ENCODE data around the gene SYT15.
"Not testable (repeated sequence)": the region's sequence is repeated elsewhere in the genome, so short reads cannot be mapped to it uniquely, and the experiment has no call there.

Gene SYT15

DNA sequence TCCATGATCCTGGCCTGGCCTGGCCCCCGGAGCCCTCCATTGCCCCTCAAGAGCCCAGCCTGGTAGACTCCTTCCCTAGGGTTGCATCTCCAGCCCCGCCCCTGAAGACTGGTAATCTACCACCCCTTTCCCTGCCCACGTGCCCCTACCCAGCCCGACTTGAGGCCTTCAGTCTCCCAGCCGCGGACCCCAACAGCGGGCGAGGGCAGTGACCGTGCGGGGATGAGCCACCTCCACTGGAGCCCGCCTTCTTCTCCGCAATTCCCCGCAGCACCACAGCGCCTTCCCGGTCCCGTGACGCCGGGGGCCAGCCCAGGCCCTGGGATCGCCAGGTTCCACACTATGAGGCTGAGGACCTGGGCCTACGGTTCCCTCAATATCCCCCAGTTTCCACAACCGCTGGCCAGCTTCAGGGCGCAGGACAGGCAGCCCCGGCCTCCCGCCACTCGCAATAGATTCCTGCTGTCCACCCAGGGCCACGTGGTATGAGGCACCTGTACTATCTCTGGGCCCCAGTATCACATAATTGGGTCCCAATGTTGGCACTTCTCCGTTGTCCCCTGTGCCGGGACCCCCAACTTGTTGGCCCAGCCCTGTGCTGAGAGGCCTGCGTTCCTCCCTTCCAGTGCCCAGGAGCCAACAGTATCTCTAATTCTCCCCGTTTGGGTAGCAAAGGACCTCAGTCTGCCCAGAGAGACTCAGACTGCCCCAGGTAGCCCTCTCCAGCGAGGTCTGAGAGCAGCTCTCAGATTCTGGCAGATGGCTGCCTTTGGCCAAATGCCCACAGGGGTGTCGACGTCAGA is 21.4 kb upstream of the SYT15 start:
- DNase-seq, result no peak

DNA sequence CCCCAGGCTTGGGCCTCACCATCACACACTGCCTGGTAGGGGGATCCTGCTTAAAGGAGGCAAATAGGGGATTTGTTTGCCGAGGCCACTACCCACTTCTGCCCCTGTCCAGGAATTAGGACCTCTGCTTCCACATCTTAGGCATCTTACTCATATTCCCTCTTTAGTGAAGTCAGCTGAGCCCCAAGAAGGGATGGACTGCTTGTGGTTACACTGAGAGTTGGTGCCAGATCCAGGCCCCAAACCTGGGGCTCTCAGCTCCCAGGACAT is 20.9 kb upstream of the SYT15 start:
- no peak for DNase-seq

DNA sequence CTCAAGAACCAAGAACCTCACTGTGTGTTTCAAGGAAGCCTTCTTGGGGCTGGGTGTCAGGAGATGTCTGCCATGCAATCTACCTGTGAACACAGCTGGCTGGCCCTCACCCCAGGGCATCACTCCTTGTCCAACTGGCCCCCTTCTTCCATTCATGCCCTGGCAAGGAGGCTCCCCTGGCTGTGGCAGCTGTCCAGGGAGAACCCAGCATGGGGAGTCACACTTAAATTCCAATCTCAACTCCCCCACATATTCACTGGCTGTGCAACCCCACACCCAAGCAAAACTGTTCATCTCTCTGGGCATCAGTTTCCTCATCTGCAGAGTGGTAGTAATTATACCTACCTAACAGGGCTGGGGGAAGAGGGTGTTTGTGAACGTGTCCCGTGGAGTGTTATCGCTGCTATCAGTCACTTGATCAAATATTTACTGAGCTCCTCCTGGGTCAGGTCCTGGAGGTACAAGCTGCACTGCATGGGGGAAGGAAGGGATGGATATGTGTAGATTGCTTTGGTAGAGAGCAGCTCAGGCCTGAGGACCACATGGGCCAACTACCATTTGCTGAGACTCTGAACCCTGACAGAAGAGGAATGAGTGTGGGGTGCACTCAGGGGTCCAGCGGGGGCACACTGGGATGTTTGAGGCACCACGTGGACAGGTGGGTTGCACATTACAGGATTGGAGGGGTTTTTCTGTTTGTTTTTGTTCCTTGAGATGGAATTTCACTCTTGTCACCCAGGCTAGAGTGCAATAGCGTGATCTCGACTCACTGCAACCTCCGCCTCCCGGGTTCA is 20.3 kb upstream of the SYT15 start:
- no peak for DNase-seq

DNA sequence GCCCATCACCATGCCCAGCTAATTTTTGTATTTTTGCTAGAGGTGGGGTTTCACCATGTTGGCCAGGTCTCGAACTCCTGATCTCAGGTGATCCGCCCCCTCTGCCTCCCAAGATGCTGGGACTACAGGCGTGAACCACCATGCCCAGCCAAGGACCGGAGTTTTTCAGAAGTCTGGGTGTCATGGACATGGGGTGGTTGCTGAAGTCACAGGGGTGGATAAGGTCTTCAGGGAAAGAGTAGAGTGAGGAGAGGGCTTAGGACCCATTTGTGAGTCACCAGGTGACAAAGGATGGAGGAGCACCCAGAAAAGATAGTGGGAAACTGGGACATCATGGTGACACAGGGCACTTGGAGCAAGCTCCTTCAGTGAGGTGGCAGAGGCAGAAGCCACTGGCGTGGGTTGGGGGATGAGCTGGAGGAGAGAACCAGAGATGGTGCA is 19.7 kb upstream of the SYT15 start:
- no peak for DNase-seq

DNA sequence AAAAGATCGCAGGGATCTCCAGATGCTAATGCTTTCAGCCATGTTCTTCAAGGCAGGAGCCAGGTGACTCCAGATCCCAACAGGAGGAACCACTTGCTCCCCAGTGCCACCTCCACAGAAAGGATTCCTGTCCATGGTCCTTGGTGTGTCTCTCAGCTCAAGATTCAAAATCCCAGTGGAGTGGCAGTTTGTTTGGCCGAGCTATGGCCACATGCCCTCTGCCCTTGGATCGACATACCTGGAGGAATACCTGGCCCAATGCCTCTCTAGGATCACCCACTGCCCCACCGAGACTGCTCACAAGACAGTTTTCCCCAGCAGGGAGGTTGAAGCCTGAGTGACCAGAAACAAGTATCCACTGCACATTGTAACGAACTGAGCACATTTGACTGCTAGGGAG is 18.5 kb upstream of the SYT15 start:
- DNase-seq, result no peak

DNA sequence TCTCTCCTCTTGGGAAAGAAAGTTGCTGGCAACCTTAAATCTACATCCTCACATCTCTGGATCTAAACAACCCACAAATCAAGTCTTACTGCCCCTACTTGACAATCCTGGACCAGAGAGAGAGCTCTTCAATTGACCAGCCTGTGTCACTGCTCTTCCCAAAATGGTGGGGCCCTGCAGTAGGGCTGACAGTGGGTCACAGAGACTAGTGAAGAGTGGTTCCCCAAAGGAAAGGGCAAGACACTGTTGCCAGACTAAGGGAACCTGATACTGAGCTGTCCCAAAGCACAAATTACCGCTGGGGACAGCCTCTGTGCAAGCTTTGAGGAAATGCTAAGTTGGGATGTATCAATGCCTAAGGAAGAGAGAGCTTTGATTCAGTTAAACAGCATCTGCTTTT is 18.0 kb upstream of the SYT15 start:
- DNase-seq, result no peak

DNA sequence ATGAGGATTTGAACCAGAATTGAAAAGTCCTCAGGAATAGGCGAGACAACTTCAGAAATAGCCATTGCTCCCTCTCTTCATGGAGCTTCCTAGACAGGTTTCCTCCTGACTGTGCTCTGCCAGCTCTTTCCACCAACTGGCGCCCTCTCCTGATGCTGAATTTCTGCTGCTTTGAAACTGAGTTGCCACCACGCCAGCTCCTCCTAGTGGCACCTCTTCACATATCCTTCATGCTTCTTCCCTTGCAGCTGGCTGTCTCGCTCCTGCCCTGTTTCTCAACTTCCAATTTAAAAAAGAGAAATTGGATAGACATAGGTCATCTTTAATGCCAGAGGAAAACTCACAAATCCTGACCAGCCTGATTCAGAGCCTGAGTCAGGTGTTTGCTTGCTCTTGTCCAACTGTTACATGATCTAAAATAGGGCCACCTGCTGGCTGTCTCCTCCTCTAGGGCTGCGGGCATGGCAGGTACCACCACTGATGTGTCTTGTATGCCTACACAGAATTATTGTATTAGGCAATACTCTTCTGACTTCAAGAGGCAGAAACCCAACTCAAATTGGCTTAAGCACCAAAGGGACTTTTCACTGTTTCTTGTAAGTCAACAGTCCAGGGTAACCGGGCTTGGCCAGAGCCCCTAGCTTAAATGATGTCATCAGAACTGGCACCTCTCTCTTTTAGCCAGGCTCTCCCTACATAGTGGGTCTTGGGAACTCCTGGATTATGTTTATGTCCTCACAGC is 13.2 kb upstream of the SYT15 start:
- DNase-seq, result peak; percentile 40 to 42

DNA sequence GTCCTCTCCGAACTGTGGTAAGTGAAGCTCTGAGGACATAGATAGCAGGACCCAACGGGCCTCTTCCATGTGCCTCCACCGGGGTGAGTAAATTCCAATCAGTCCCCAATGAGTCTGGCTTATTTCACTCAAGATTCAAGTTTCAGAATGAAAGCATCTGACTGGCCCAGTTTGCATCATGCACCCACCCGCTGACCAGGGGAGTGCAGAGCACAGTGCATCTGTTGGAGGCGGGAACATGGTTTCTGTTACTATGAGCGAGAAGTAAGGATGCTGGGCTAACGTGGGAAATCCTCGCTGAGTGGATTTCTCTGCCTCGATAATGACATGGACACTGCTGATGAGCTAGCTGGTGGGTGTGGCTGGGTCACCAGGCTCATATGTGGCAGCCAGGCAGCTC is 11.8 kb upstream of the SYT15 start:
- not testable (repeated sequence) for DNase-seq

DNA sequence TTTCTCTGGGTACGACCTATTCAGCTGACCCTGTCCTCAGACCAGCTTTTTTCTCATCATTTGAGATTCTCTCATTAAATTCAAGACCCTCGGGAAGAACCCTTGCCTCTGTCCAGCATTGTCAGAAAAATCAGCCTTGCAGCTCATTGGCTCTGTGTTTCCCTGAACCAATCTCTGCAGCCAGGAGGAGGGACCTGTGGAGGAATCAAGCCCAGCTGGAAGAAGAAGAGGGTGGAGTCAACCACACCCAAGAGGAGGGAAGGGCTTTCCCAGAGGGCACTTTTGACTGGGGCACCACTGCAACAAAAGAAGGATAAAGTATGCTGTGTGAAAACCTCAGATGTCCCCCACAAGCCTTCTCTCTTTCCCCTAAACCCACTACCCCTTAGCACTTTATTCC is 8.3 kb upstream of the SYT15 start:
- not testable (repeated sequence) for DNase-seq

DNA sequence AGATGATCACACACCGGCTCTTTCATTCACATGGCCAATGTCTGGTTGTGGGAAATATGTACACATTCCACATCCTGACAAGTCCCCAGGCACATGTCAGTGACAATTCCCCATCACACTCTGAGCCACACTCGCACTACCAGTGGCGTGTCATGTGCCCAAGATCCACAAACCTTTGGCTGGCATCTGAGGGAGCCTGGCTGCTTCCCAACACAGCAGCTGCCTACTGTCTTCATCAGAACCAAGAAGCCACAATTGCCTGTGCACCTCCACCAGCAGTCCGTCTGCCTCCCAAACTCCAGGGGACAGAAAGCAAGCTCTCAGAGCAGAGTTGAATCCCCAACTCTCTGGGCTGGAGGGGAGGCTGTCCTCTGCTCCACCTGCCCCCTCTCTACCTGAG is 6.2 kb upstream of the SYT15 start:
- DNase-seq, result not testable (repeated sequence)

DNA sequence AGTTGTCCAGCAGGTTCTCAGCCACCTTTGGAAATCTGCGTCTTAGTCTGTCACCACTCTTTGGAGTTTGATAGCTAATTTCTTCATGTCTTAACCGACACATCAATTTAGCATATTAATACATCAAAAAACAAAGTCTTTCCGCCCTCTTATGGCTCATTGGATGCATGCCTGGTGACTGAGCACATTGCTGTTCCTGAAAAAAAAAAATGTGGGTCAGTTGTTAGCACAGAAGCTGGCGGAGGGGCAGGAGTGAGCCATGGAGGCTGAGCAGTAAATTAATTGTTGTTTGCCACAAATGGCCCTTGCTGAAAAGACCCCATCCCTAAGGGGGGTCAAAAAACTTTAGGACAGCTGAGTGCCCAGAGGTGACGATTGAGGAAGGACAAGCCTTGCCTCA is 5.6 kb upstream of the SYT15 start:
- DNase-seq, result not testable (repeated sequence)

DNA sequence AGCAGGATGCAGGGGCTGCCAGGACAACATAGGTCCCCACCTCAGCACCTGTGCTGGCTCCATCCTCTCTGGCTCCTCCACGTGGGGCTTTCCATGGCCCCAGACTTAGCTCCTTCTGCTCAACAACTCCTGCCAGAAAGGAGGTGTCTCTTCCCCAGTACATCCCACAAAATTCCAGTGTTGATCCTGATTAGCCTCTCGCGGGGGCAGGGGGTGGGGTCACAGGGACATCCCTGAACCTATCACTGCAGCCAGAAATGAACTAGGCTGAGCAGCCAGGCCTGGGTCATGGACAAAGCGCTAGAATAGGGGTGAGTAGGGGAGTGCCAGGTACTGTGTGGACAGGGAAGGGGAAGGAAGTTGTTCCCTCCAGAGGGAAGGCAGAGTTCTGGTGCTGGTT is 5.0 kb upstream of the SYT15 start:
- DNase-seq, result not testable (repeated sequence)

DNA sequence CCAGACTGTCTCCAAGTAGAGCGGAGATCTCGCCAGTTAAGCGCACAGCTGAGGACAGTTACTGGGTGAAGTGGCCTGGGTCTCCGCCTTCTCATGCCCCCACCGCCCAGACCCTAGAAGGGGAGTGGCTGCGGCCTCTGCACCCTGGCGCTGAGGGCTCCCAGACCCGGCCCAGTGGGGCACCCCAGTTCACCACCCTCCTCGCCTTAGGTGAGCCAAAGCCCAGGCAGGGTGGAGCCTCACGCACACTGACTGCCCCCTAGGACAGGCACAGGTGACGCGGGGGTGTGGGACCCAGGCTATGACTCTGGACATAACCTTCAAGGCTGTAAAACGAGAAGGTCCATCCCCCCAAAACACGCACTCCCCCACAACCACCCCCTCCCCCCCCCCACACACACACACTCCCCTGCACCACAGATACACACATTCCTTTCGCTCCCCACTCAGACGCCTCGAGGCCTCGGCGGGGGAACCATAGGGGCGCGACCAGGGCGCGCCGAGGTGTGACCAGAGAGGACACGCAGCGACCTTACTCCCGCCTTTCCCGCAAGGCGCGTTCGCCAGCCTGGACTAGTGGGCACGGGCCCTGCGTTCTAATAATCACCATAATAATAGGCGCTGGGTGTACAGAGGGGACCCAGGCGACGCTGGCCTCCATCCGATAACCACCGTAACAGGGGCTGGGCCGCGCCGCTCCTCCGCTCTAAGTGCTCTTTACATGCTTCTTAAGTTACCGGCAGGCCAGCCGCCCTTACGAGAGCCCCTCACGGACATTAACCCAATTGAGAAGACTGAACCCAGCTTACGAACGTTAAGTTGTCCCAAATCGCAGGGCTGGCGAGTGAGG is 1.1 kb upstream of the SYT15 start:
- not testable (repeated sequence) for DNase-seq

DNA sequence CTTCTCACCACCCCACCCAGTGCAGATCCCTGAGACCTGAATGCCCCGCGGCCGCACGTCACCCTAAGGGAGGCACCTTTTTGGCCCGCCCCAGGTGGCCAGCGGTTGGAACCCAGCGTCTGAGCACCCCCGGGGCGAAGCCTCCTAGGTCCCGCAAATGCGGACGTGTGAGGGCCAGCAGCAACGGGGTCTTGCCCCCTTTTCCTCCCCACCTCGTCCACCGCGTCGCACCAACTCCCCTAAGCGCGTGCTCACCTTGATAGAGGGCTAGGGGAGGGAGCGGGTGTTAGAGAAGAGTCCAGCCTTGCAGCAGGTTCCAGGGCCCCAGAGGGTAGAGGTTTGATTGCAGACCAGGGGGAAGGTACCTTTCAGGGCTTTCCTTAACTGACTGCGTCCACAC is 450 bp downstream of the SYT15 start:
- not testable (repeated sequence) for DNase-seq

DNA sequence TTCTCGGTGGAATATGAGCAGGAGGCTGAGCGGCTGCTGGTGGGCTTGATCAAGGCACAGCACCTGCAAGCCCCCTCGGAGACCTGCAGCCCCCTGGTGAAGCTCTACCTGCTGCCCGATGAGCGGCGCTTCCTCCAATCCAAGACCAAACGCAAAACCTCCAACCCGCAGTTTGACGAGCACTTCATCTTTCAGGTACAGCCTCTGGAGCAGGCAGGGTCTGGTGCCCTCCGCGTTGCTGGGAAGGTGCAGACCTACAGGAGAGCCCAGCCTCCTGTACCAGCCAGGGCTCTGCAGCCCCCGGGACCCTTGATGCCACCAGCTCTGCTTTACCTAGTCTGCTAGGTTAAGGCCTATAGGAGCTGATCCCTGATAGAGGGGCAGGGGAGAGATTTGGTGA is 3.1 kb downstream of the SYT15 start:
- DNase-seq, result not testable (repeated sequence)

DNA sequence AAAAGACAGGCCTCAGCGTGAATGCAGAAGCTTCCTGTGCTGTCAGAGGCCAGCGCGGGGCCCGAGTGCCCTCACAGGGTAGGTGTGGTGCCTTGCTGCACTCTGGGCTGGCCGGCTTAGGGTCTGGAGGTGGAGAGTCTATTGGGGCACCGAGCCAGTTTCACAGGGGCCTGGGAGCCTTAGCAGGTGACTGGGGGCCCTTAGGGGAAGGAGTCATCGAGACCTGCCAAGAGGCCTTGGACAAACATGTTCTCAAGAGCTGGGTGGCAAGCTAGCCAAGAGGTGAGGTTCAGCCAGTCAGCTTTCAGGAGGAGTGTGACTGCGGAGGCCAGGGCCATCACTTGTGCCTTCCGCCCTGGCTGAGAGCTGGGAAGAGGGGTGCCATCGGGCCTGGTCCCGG is 3.6 kb downstream of the SYT15 start:
- DNase-seq, result not testable (repeated sequence)

DNA sequence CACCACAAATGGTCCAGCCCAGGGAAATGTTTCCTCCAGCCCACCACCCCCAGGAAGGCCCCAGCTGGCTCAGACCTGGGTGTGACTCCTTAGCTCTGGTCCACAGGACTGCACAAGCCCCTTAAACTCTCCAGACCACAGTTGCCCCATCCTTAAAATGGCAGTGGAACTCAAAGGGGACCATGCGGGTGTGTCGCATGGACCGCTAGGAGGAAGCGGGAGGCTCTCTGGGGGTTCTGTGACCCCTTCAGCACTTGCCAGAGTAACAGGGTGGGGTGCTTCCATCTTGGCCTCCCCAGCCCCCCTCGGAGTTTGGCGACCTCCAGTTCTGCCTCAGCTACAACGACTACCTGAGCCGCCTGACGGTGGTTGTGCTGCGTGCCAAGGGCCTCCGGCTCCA is 5.3 kb downstream of the SYT15 start:
- not testable (repeated sequence) for DNase-seq

DNA sequence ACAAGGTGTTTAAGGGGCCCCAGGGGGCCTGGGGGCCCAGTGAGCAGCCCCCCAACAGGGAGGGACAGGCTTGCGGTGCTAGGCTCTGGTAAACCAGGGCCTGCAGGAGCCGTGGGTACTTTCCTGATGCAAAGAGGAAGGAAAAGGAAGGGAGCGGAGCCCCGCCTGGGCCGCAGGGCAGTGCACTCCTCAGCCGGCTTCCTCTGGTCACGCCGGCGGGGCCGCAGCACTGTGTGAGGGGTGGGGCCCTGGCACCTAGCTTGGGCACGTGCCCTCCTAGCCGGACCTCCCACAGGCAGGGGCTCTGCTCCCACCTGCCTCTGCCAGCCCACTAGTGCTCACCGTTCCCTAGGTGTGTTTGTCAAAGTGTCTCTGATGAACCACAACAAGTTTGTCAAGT is 6.3 kb downstream of the SYT15 start:
- DNase-seq, result not testable (repeated sequence)

DNA sequence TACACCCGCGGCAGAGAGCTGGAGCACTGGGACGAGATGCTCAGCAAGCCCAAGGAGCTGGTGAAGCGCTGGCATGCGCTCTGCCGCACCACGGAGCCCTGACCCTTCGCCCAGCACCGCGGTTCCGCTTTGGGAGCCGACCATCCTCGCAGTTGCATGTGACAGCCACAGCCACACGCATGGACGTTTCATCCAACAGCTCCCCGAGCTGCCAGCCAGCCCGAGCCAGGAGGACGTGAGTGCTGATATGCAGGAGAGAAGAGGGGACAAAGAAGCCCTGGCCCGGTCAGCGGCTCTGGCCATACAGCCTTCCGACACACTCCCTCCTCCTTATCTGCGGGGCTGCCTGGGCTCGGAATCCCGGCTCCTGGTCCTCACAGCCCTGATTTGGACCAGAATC is 8.6 kb downstream of the SYT15 start:
- DNase-seq, result not testable (repeated sequence)

DNA sequence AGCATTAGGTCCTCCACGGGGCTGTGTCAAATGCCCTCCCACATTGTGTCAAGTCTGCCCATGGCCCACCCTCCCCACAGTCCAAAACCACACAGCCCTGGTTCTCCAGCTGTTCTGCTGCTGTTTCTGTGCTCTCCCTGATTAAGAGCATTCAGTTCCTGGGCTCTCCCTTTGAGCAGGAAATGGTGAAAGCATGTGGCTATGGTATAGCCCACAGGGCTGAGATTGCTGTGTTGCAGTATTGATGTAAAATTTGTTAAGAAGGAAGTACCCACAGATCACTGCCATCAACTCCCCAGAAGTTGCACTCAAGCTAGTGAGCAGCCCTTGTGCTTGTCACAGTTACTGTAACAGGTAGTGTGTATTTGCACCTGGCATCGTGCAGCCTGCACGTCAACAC is 9.3 kb downstream of the SYT15 start:
- DNase-seq, result not testable (repeated sequence)

DNA sequence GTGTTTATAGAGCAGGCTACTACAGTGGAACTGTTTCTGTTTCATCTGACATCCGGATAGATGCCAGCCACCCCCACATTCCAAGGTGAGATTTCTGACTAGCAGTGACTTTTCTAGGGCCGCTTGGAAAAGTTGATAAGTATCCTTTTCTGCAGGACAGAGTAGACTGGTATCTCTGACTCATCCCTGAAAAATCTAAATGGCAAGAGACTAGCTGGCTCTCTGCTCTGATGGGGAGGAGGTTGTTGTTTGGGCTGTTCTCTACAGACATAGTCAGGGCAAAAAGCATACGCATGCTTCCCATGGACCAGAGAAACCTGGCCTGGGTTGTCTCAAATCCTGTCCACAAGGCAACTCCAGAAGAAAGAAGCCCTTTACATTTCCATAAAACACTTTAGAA is 10.7 kb downstream of the SYT15 start:
- DNase-seq, result not testable (repeated sequence)

DNA sequence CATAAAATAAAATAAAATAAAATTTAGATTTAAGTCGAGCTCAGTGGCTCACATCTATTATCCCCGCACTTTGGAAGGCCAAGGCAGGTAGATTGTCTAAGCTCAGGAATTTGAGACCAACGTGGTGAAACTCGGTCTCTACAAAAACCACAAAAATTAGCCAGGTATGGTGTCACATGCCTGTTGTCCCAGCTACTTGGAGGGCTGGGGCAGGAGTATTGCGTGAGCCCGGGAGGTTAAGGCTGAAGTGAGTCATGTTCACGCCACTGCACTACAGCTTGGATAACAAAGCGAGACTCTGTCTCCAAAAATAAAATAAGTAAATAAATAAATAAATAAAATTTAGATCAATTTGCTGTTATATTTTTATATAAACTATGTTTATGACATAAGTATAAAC is 12.1 kb downstream of the SYT15 start:
- DNase-seq, result not testable (repeated sequence)

DNA sequence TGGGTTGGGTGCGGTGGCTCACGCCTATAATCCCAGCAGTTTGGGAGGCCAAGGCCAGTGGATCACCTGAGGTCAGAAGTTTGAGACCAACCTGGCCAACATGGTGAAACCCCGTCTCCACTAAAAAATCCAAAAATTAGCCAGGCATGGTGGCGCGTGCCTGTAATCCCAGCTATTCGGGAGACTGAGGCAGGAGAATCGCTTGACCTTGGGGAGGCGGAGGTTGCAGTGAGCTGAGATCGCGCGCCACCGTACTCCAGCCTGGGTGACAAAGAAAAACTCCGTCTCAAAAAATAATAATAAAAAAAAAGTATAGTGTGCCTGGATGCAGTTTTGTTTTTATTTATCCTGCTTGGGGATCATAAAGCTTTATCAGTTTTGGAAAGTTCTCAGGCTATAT is 14.4 kb downstream of the SYT15 start:
- DNase-seq, result not testable (repeated sequence)
